Mucosa of descending colon (tissue), 3 donors: ENCODE data around the gene LYST. TPM values are rescaled to one million over a fixed set of nuclear protein-coding genes. Genes with fewer than 3 reads are reported as not detected.

Experiments
- ATAC-seq: fragments of 200-7000 bp; cut with Tn5 transposase; one replicate; pipeline ENCODE4 v1.9.1; 2020; ENCODE audit warnings: mild to moderate bottlenecking, moderate library complexity
- DNase-seq, 3 donors: peaks; one replicate each; pipeline ENCODE4 v3.0.0-alpha.2; 2020
- H3K36me3 ChIP-seq: fragments of 200-600 bp; one replicate; pipeline ENCODE4 v1.8.0; 2021; ENCODE audit warnings: low read depth, mild to moderate bottlenecking
- H3K4me1 ChIP-seq: fragments of 200-600 bp; one replicate; pipeline ENCODE4 v1.8.0; 2021; ENCODE audit warnings: low read depth, mild to moderate bottlenecking
- H3K4me3 ChIP-seq: fragments of 200-600 bp; one replicate; pipeline ENCODE4 v1.8.0; 2021; ENCODE audit warnings: mild to moderate bottlenecking
- H3K9me3 ChIP-seq: fragments of 200-600 bp; one replicate; pipeline ENCODE4 v1.8.0; 2021; ENCODE audit warnings: mild to moderate bottlenecking
- CTCF ChIP-seq: fragments of 200-600 bp; IDR thresholded peaks from one replicate; pipeline ENCODE4 v1.8.0; 2022; ENCODE audit warnings: antibody characterized with exemption, mild to moderate bottlenecking
- intact Hi-C, 2 donors: fragments of 100-400 bp; cut with DNase I in 1 of 2; cut with micrococcal nuclease in 1 of 2; formaldehyde crosslinking; loops; one replicate each; pipeline versions ENCODE4 v1.11.0 to v1.11.1; 2022; cut with DNase I, micrococcal nuclease
- total RNA-seq, 3 donors: library from RNA; stranded (reverse); fragmentation: NEBNext Ultra II Directional in 2 of 3; extraction: Animal tissue kit (Norgen Biotek cat#: 25700) in 2 of 3; gene quantifications; one replicate each; pipeline versions ENCODE4 v1.2.1 to v1.2.4, GENCODE V29; 2021 to 2023
- donor health status: DM: no; HTN: no; CAD: no; lungs with moderate emphysema.
- donor health status: DM: no; HTN: no; CAD: no.
- donor health status: DM: no; HTN: yes; CAD: no.

Gene LYST
- total RNA-seq, 3 donors from 2014 or later: 24.0 to 32.3 (median 26.7) TPM

GRCh38 chr1:235902677-235903542, 36.2 kb upstream of the LYST start:
- Histone ChIP-seq H3K4me3 (no peak overlapping the region), H3K4me1 (no peaks in the 10 kb centered on the region), H3K9me3 (no peaks in the 10 kb centered on the region), H3K36me3 (no peaks in the 10 kb centered on the region)
- ATAC-seq: peak; percentile 99
- peak; percentile 78 to 87 (median 78) for DNase-seq
- intact Hi-C loops: no loop called here
- TF ChIP-seq CTCF: no peak

- no peak for TF ChIP-seq CTCF
- intact Hi-C loops: no loop called here
- Histone ChIP-seq H3K4me1 (no peaks in the 10 kb centered on the region), H3K4me3 (no peak overlapping the region), H3K36me3 (no peaks in the 10 kb centered on the region), H3K9me3 (no peaks in the 10 kb centered on the region)
- DNase-seq (no peak), ATAC-seq (no peak)
Measured at GRCh38 chr1:235901461-235901860, 34.8 kb upstream of the LYST start.

GRCh38 chr1:235898126-235898525, 31.4 kb upstream of the LYST start:
- no peak for TF ChIP-seq CTCF
- Histone ChIP-seq H3K36me3 (no peaks in the 10 kb centered on the region), H3K9me3 (no peaks in the 10 kb centered on the region), H3K4me1 (no peaks in the 10 kb centered on the region), H3K4me3 (no peak overlapping the region)
- DNase-seq: no peak
- no peak for ATAC-seq
- intact Hi-C loops: no loop called here

- peak in 1 of 3 donors; percentile 59 for DNase-seq
- H3K4me3 ChIP-seq: no peak overlapping the region
- no peak for TF ChIP-seq CTCF
- intact Hi-C loops: no loop called here
- H3K36me3 ChIP-seq: no peaks in the 10 kb centered on the region
- H3K4me1 ChIP-seq: peaks cover 9% of the 10 kb centered on the region
- no peaks in the 10 kb centered on the region for H3K9me3 ChIP-seq
- ATAC-seq: peak; percentile 92
Measured at GRCh38 chr1:235893840-235894239, 27.1 kb upstream of the LYST start.

GRCh38 chr1:235892734-235893413, 26.2 kb upstream of the LYST start:
- H3K4me1 ChIP-seq: peaks cover 9% of the 10 kb centered on the region
- DNase-seq (no peak), ATAC-seq (peak; percentile 48)
- intact Hi-C loops: no loop called here
- no peak overlapping the region for H3K4me3 ChIP-seq
- H3K36me3 ChIP-seq: no peaks in the 10 kb centered on the region
- no peak for TF ChIP-seq CTCF
- H3K9me3 ChIP-seq: no peaks in the 10 kb centered on the region
